Breast epithelium (tissue), 3 donors: Measurements from ENCODE around the gene CCDC117.

Experiments
- CTCF ChIP-seq, 3 donors: fragments of 450-650 bp; IDR thresholded peaks; one replicate each; pipeline ENCODE4 v1.5.1; 2016 to 2017; ENCODE audit warnings: antibody characterized with exemption in 3 of 3, mild to moderate bottlenecking in 3 of 3, moderate library complexity in 3 of 3
- POLR2A ChIP-seq: fragments of 450-650 bp; IDR thresholded peaks from one replicate; pipeline ENCODE4 v1.6.1; 2016; ENCODE audit warnings: antibody characterized with exemption, mild to moderate bottlenecking, moderate library complexity
- POLR2AphosphoS5 ChIP-seq, 3 donors: sonication (generic); formaldehyde crosslinking; IDR thresholded peaks; one replicate each; pipeline ENCODE4 v1.6.1; 2017; ENCODE audit warnings: antibody characterized with exemption in 3 of 3

GRCh38 chr22:28826921-28827320 lies 54.4 kb downstream of the CCDC117 start:
- no peak for TF ChIP-seq CTCF (IDR thresholded peaks at IDR 0.05)
- no peak for TF ChIP-seq POLR2A
- no peak for TF ChIP-seq POLR2AphosphoS5 (IDR thresholded peaks at IDR 0.05)
